ENCODE measurements around the gene FANCI. TPM values are rescaled to one million over a fixed set of nuclear protein-coding genes. Genes with fewer than 3 reads are reported as not detected.

The FANCI gene
- total and polyA plus RNA-seq, 2 of the 4 experiments (the other 2 are of a cell fraction), result 13.2 to 34.2 TPM

- dilution Hi-C loops (cut with HindIII; ENCODE audit: low sequenced_read_pairs, unreplicated experiment) (no loop called here), intact Hi-C loops (cut with micrococcal nuclease) (loop anchor here (10.0 kb wide), 2 partner anchors 255 to 405 kb away; no protein-coding TSS in a partner anchor), in situ Hi-C loops (cut with MboI; ENCODE audit: low sequenced_read_pairs) (no loop called here)
- Histone ChIP-seq H3K27me3 (ENCODE audit: control insufficient read depth, insufficient read depth, low read length) (no peaks in the 10 kb centered on the region), H3K4me1 (ENCODE audit: control insufficient read depth, insufficient read depth, low read length) (peaks cover 7% of the 10 kb centered on the region; the same call in 1 of the 2 replicates), H3K4me3 (ENCODE audit: insufficient read depth, low read depth, low read length) (no peak overlapping the region), H2BK5ac (ENCODE audit: low read depth, low read length, poor library complexity, severe bottlenecking) (no peak overlapping the region), H3K9me3 (ENCODE audit: control insufficient read depth, insufficient read depth, low read length) (no peaks in the 10 kb centered on the region), H2AFZ (replicated peaks; ENCODE audit: low read length, poor library complexity) (no peak overlapping the region), H3K4ac (ENCODE audit: low read depth, low read length) (no peak overlapping the region), H3K23ac (ENCODE audit: low read depth, low read length) (no peak overlapping the region), H2BK120ac (ENCODE audit: low read depth, low read length) (no peak overlapping the region), H3K79me1 (ENCODE audit: low read depth in 1 of 2, low read length in 2 of 2) (no peaks in the 10 kb centered on the region; a peak in 2 of 4 replicates), H4K20me1 (ENCODE audit: insufficient read depth, low read length) (no peaks in the 10 kb centered on the region), H3K36me3 (ENCODE audit: control insufficient read depth, insufficient read depth, low read length) (peaks cover 6% of the 10 kb centered on the region), H3K18ac (ENCODE audit: low read depth, low read length) (no peak overlapping the region), H3K4me2 (ENCODE audit: low read depth, low read length) (no peak overlapping the region), H4K8ac (ENCODE audit: low read depth in 2 of 2, low read length in 2 of 2) (no peak overlapping the region), H4K91ac (ENCODE audit: insufficient read depth, low read depth, low read length) (no peak overlapping the region), H2BK20ac (ENCODE audit: low read depth, low read length) (no peak overlapping the region), H2BK15ac (ENCODE audit: low read depth, low read length) (no peak overlapping the region), H3K56ac (ENCODE audit: extremely low read depth, insufficient read depth, low read length) (no peak overlapping the region), H2AK9ac (replicated peaks; ENCODE audit: low read depth, low read length, poor library complexity) (no peak overlapping the region), H3K14ac (replicated peaks; ENCODE audit: low read depth, low read length) (no peak overlapping the region), H2AK5ac (ENCODE audit: low read depth, low read length) (no peak overlapping the region), H3K9ac (ENCODE audit: low read depth, low read length) (no peak overlapping the region), H3K9me1 (ENCODE audit: insufficient read depth, low read length) (no peaks in the 10 kb centered on the region), H4K5ac (ENCODE audit: low read depth, low read length) (no peak overlapping the region), H3K27ac (ENCODE audit: insufficient read depth, low read length) (no peak overlapping the region)
- BruUV-seq (replicated peaks), result no TSS peak
- no peak for ATAC-seq (ENCODE audit: low read depth)
- POLR2A ChIA-PET (ENCODE audit: unreplicated experiment), result no interaction called here
- DNase-seq, result no peak
- TF ChIP-seq NFE2L2 (IDR thresholded peaks at IDR 0.05; ENCODE audit: low read depth, low read length) (no peak), MAZ (IDR thresholded peaks at IDR 0.05; ENCODE audit: borderline replicate concordance, low read depth, low read length) (no peak), SMC3 (IDR thresholded peaks at IDR 0.05; ENCODE audit: low read depth, low read length) (no peak), USF2 (IDR thresholded peaks at IDR 0.05; ENCODE audit: low read depth, low read length) (no peak), CHD1 (IDR thresholded peaks at IDR 0.05; ENCODE audit: low read depth, low read length) (no peak), MXI1 (IDR thresholded peaks at IDR 0.05; ENCODE audit: borderline replicate concordance, low read depth, low read length) (no peak), ELK1 (IDR thresholded peaks at IDR 0.05; ENCODE audit: borderline replicate concordance, low read depth, low read length) (no peak), MAFK (IDR thresholded peaks at IDR 0.05; ENCODE audit: low read depth, low read length) (no peak), RCOR1 (IDR thresholded peaks at IDR 0.05; ENCODE audit: insufficient replicate concordance, low read length) (no peak), POLR2A (IDR thresholded peaks at IDR 0.05; ENCODE audit: low read depth, low read length) (no peak), BHLHE40 (IDR thresholded peaks at IDR 0.05; ENCODE audit: low read depth, low read length) (no peak)
- CTCF ChIA-PET, result no interaction called here
- WGBS, 2 experiments (ENCODE audit: extremely low coverage in 2 of 2, insufficient read length in 1 of 2), result no CpG with 5 or more reads among the region's 2 CpGs
These were observed 66.2 kb downstream of the FANCI start for GRCh38 chr15:89309993-89310392.
